NCI-H1417 treated with DMSO at 0.1 percent for 48 hours (cell line): ENCODE data around the gene WDR53.
"Not testable (repeated sequence)": the region's sequence is repeated elsewhere in the genome, so short reads cannot be mapped to it uniquely, and the experiment has no call there.

Experiments
- DNase-seq: peaks from one replicate; lab custom pipeline; 2025; lab: John Stamatoyannopoulos, UW

The WDR53 gene

GRCh38 chr3:196568246-196569002 lies at the start of gene WDR53, which contains the start of gene FBXO45:
Gene WDR53, minus strand, starts transcription at chr3:196568554. Its CDS starts 7,079 bp downstream, at chr3:196561475.
Gene FBXO45, plus strand, starts transcription at chr3:196568660. Its CDS starts 325 bp downstream, at chr3:196568985.
- DNase-seq, result peak; percentile 83

- DNase-seq, result no peak
Observed at GRCh38 chr3:196617256-196617655, 48.9 kb upstream of the WDR53 start.

GRCh38 chr3:196615234-196615633 lies 46.9 kb upstream of the WDR53 start:
- DNase-seq, result not testable (repeated sequence)

- DNase-seq, result no peak
Observed at GRCh38 chr3:196611761-196612483, 43.6 kb upstream of the WDR53 start.

GRCh38 chr3:196609805-196610515 lies 41.6 kb upstream of the WDR53 start:
- DNase-seq, result no peak

- DNase-seq, result peak; percentile 36
Observed at GRCh38 chr3:196609343-196609775, 41.0 kb upstream of the WDR53 start.

- no peak for DNase-seq
Observed at GRCh38 chr3:196608693-196609092, 40.3 kb upstream of the WDR53 start.

GRCh38 chr3:196604548-196604947 lies 36.2 kb upstream of the WDR53 start:
- no peak for DNase-seq

- no peak for DNase-seq
Observed at GRCh38 chr3:196603683-196604082, 35.3 kb upstream of the WDR53 start.

- no peak for DNase-seq
Observed at GRCh38 chr3:196602673-196603072, 34.3 kb upstream of the WDR53 start.

GRCh38 chr3:196600359-196600758 lies 32.0 kb upstream of the WDR53 start:
- DNase-seq, result no peak

- DNase-seq, result no peak
Observed at GRCh38 chr3:196599734-196600128, 31.4 kb upstream of the WDR53 start.

GRCh38 chr3:196597971-196598733 lies 29.8 kb upstream of the WDR53 start:
- DNase-seq, result not testable (repeated sequence)

GRCh38 chr3:196596355-196596754 lies 28.0 kb upstream of the WDR53 start:
- DNase-seq, result no peak

GRCh38 chr3:196590279-196590678 lies 21.9 kb upstream of the WDR53 start:
- DNase-seq, result no peak

- no peak for DNase-seq
Observed at GRCh38 chr3:196585044-196585757, 16.8 kb upstream of the WDR53 start.

- no peak for DNase-seq
Observed at GRCh38 chr3:196572389-196572788, 4.0 kb upstream of the WDR53 start.

- not testable (repeated sequence) for DNase-seq
Observed at GRCh38 chr3:196570332-196570731, 2.0 kb upstream of the WDR53 start.

GRCh38 chr3:196569003-196569516 lies 706 bp upstream of the WDR53 start:
- DNase-seq, result no peak

- DNase-seq, result no peak
Observed at GRCh38 chr3:196563721-196564225, 4.6 kb downstream of the WDR53 start.

- DNase-seq, result no peak
Observed at GRCh38 chr3:196559826-196560225, 8.5 kb downstream of the WDR53 start.
